ENCODE results near the gene ZNF230.

The ZNF230 gene

DNA sequence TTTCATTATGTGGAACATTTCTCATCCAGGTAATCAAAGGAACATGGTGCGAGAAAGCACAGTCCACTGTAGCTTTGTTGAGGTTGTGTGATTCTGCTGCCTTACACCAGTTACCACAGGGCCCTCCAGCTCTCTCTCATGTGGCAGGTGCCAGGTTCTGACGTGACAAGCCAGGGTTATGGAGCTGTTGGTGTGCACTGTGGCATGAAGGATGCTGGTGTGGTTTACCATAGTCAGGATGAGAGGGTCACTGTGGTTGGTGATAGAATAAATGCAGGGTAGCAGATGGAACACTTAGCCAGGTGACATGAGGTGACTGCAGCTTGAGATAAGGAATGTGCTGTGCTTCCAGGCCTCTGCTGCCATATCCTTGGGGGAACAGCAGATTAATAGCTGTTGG, 56.5 kb downstream of the ZNF230 start:
- TF ChIP-seq EZH2phosphoT487 (IDR thresholded peaks at IDR 0.05; ENCODE audit: low read length) (no peak), EZH2 (optimal IDR thresholded peaks at IDR 0.05; ENCODE audit: low read depth, low read length) (no peak)
- TF ChIP-seq, protein P1, sequence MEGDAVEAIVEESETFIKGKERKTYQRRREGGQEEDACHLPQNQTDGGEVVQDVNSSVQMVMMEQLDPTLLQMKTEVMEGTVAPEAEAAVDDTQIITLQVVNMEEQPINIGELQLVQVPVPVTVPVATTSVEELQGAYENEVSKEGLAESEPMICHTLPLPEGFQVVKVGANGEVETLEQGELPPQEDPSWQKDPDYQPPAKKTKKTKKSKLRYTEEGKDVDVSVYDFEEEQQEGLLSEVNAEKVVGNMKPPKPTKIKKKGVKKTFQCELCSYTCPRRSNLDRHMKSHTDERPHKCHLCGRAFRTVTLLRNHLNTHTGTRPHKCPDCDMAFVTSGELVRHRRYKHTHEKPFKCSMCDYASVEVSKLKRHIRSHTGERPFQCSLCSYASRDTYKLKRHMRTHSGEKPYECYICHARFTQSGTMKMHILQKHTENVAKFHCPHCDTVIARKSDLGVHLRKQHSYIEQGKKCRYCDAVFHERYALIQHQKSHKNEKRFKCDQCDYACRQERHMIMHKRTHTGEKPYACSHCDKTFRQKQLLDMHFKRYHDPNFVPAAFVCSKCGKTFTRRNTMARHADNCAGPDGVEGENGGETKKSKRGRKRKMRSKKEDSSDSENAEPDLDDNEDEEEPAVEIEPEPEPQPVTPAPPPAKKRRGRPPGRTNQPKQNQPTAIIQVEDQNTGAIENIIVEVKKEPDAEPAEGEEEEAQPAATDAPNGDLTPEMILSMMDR (IDR thresholded peaks at IDR 0.05; ENCODE audit: low read length): no peak
- no peak for DNase-seq
- Histone ChIP-seq H3K27ac (ENCODE audit: low read length) (no peak overlapping the region), H3K4me2 (ENCODE audit: low read depth, low read length) (no peak overlapping the region), H4K20me1 (ENCODE audit: insufficient read depth, low read length) (no peaks in the 10 kb centered on the region), H3F3A (ENCODE audit: insufficient read depth, low read length) (no peaks in the 10 kb centered on the region), H3K4me1 (ENCODE audit: low read length) (no peaks in the 10 kb centered on the region), H2AFZ (ENCODE audit: low read length) (no peak overlapping the region), H3K4me3 (ENCODE audit: low read length) (no peak overlapping the region), H3K9me3 (replicated peaks; ENCODE audit: insufficient read depth, low read length) (no peaks in the 10 kb centered on the region), H3K9ac (ENCODE audit: low read length) (no peak overlapping the region), H3K79me2 (ENCODE audit: low read length) (no peaks in the 10 kb centered on the region), H3K36me3 (replicated peaks; ENCODE audit: insufficient read depth, low read length) (no peaks in the 10 kb centered on the region), H3K9me2 (replicated peaks; ENCODE audit: insufficient read depth, low read length) (no peaks in the 10 kb centered on the region), H3K27me3 (replicated peaks; ENCODE audit: insufficient read depth, low read length) (no peaks in the 10 kb centered on the region)

DNA sequence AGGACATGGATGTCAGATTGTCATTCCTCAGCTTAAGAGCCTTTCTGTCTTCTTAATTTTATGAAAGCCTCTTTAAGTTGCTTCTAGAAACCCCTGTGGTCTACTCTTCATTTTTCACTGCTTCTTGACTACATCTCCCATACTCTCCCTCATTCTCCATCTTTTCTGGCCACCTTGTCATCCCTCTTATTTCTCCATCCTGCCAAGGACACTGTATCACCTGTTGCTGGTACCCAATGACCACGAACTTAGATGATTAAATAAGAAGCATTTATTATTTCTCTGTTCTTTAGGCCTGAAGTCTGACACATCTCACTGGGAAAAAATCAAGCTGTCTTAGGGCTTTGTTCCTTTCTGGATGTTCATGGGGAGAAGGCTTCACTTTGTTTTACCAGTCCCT, 58.3 kb downstream of the ZNF230 start:
- H3K27me3 ChIP-seq (replicated peaks; ENCODE audit: insufficient read depth, low read length): no peaks in the 10 kb centered on the region
- no peak for DNase-seq
- TF ChIP-seq, protein P1 (IDR thresholded peaks at IDR 0.05; ENCODE audit: low read length): no peak
- TF ChIP-seq EZH2phosphoT487 (IDR thresholded peaks at IDR 0.05; ENCODE audit: low read length): no peak
- no peak for TF ChIP-seq EZH2 (optimal IDR thresholded peaks at IDR 0.05; ENCODE audit: low read depth, low read length)
- H3K4me3 ChIP-seq (ENCODE audit: low read length): no peak overlapping the region
- H3K9me2 ChIP-seq (replicated peaks; ENCODE audit: insufficient read depth, low read length): no peaks in the 10 kb centered on the region
- no peak overlapping the region for H3K9ac ChIP-seq (ENCODE audit: low read length)
- no peak overlapping the region for H3K4me2 ChIP-seq (ENCODE audit: low read depth, low read length)
- H3K79me2 ChIP-seq (ENCODE audit: low read length): no peaks in the 10 kb centered on the region
- H4K20me1 ChIP-seq (ENCODE audit: insufficient read depth, low read length): no peaks in the 10 kb centered on the region
- H3K9me3 ChIP-seq (replicated peaks; ENCODE audit: insufficient read depth, low read length): no peaks in the 10 kb centered on the region
- H3K27ac ChIP-seq (ENCODE audit: low read length): no peak overlapping the region
- no peaks in the 10 kb centered on the region for H3K4me1 ChIP-seq (ENCODE audit: low read length)
- H2AFZ ChIP-seq (ENCODE audit: low read length): no peak overlapping the region
- no peaks in the 10 kb centered on the region for H3K36me3 ChIP-seq (replicated peaks; ENCODE audit: insufficient read depth, low read length)
- no peaks in the 10 kb centered on the region for H3F3A ChIP-seq (ENCODE audit: insufficient read depth, low read length)
